ENCODE results near the gene SAMM50.

SAMM50 gene

GRCh38 chr22:43988116-43988820 is 33.0 kb downstream of the SAMM50 start:
- Histone ChIP-seq H3K4me3 (ENCODE audit: insufficient read depth in 1 of 2, low read depth in 1 of 2, low read length in 2 of 2) (no peak overlapping the region), H2BK120ac (ENCODE audit: low read depth, low read length) (no peak overlapping the region), H3K27me3 (ENCODE audit: control insufficient read depth in 1 of 2, insufficient read depth in 1 of 2, low read length in 2 of 2) (no peaks in the 10 kb centered on the region), H2BK15ac (ENCODE audit: low read depth, poor library complexity, severe bottlenecking) (no peak overlapping the region), H3K23ac (ENCODE audit: low read length in 2 of 2) (no peak overlapping the region), H2AFZ (ENCODE audit: low read depth, low read length) (no peak overlapping the region), H3K18ac (ENCODE audit: low read depth in 1 of 2, low read length in 2 of 2) (no peak overlapping the region), H3K9me3 (ENCODE audit: control insufficient read depth, low read length) (no peaks in the 10 kb centered on the region), H3K4me1 (ENCODE audit: control insufficient read depth, insufficient read depth, low read depth, low read length) (no peaks in the 10 kb centered on the region), H3K14ac (ENCODE audit: low read length in 2 of 2) (no peak overlapping the region), H2BK5ac (ENCODE audit: low read depth, low read length, poor library complexity, severe bottlenecking) (no peak overlapping the region), H2AK5ac (ENCODE audit: low read length, severe bottlenecking) (no peak overlapping the region), H3K27ac (ENCODE audit: low read length, poor library complexity, severe bottlenecking) (no peak overlapping the region), H3K79me1 (replicated peaks; ENCODE audit: low read length, poor library complexity, severe bottlenecking) (peaks cover 7% of the 10 kb centered on the region), H3K9ac (ENCODE audit: low read length) (no peak overlapping the region), H3K4ac (ENCODE audit: low read depth in 1 of 2, low read length in 2 of 2) (no peak overlapping the region), H3K4me2 (ENCODE audit: low read length, poor library complexity, severe bottlenecking) (no peak overlapping the region), H2BK12ac (ENCODE audit: low read length in 2 of 2) (no peak overlapping the region), H4K8ac (ENCODE audit: low read length) (no peak overlapping the region), H4K91ac (ENCODE audit: low read length) (no peak overlapping the region), H3K36me3 (ENCODE audit: control insufficient read depth in 1 of 2, insufficient read depth in 2 of 2, low read depth in 1 of 2, low read length in 2 of 2) (peaks cover 51 to 83% of the 10 kb centered on the region in 2 experiments)
- WGBS, result 93% methylated on average over 8 of the region's 8 CpGs
- no peak for DNase-seq

- Histone ChIP-seq H3K36me3 (ENCODE audit: control insufficient read depth in 1 of 2, insufficient read depth in 2 of 2, low read depth in 1 of 2, low read length in 2 of 2) (peaks cover 51 to 83% of the 10 kb centered on the region in 2 experiments), H3K4me1 (ENCODE audit: control insufficient read depth, insufficient read depth, low read depth, low read length) (no peaks in the 10 kb centered on the region), H3K79me1 (replicated peaks; ENCODE audit: low read length, poor library complexity, severe bottlenecking) (peaks cover 13% of the 10 kb centered on the region), H4K91ac (ENCODE audit: low read length) (no peak overlapping the region), H4K8ac (ENCODE audit: low read length) (no peak overlapping the region), H3K27ac (ENCODE audit: low read length, poor library complexity, severe bottlenecking) (no peak overlapping the region), H2BK120ac (ENCODE audit: low read depth, low read length) (no peak overlapping the region), H3K4me2 (ENCODE audit: low read length, poor library complexity, severe bottlenecking) (no peak overlapping the region), H3K27me3 (ENCODE audit: control insufficient read depth in 1 of 2, insufficient read depth in 1 of 2, low read length in 2 of 2) (no peaks in the 10 kb centered on the region), H3K9ac (ENCODE audit: low read length) (no peak overlapping the region), H3K4ac (ENCODE audit: low read depth in 1 of 2, low read length in 2 of 2) (no peak overlapping the region), H3K4me3 (ENCODE audit: insufficient read depth in 1 of 2, low read depth in 1 of 2, low read length in 2 of 2) (no peak overlapping the region), H2BK15ac (ENCODE audit: low read depth, poor library complexity, severe bottlenecking) (no peak overlapping the region), H3K23ac (ENCODE audit: low read length in 2 of 2) (no peak overlapping the region), H2AFZ (ENCODE audit: low read depth, low read length) (no peak overlapping the region), H3K9me3 (ENCODE audit: control insufficient read depth, low read length) (no peaks in the 10 kb centered on the region), H2BK5ac (ENCODE audit: low read depth, low read length, poor library complexity, severe bottlenecking) (no peak overlapping the region), H2BK12ac (ENCODE audit: low read length in 2 of 2) (no peak overlapping the region), H2AK5ac (ENCODE audit: low read length, severe bottlenecking) (no peak overlapping the region), H3K18ac (ENCODE audit: low read depth in 1 of 2, low read length in 2 of 2) (no peak overlapping the region), H3K14ac (ENCODE audit: low read length in 2 of 2) (no peak overlapping the region)
- WGBS, result over 99% methylated on average over 6 of the region's 10 CpGs
- no peak for DNase-seq
Observed at GRCh38 chr22:43988960-43989359, 33.7 kb downstream of the SAMM50 start.

- no peak overlapping the region for H2BK12ac ChIP-seq (ENCODE audit: low read length in 2 of 2)
- no peak overlapping the region for H2BK120ac ChIP-seq (ENCODE audit: low read depth, low read length)
- no peak overlapping the region for H3K4me2 ChIP-seq (ENCODE audit: low read length, poor library complexity, severe bottlenecking)
- H3K9me3 ChIP-seq (ENCODE audit: control insufficient read depth, low read length), result no peaks in the 10 kb centered on the region
- no peak overlapping the region for H4K8ac ChIP-seq (ENCODE audit: low read length)
- no peak overlapping the region for H3K4me3 ChIP-seq (ENCODE audit: insufficient read depth in 1 of 2, low read depth in 1 of 2, low read length in 2 of 2)
- peaks cover 56 to 87% of the 10 kb centered on the region in 2 experiments for H3K36me3 ChIP-seq (ENCODE audit: control insufficient read depth in 1 of 2, insufficient read depth in 2 of 2, low read depth in 1 of 2, low read length in 2 of 2)
- H4K91ac ChIP-seq (ENCODE audit: low read length), result no peak overlapping the region
- no peak overlapping the region for H3K23ac ChIP-seq (ENCODE audit: low read length in 2 of 2)
- no peak for DNase-seq
- WGBS, result 90% methylated on average over 11 of the region's 13 CpGs
- H3K9ac ChIP-seq (ENCODE audit: low read length), result no peak overlapping the region
- H2AK5ac ChIP-seq (ENCODE audit: low read length, severe bottlenecking), result no peak overlapping the region
- H3K79me1 ChIP-seq (replicated peaks; ENCODE audit: low read length, poor library complexity, severe bottlenecking), result peaks cover 21% of the 10 kb centered on the region
- H3K27ac ChIP-seq (ENCODE audit: low read length, poor library complexity, severe bottlenecking), result no peak overlapping the region
- H2BK15ac ChIP-seq (ENCODE audit: low read depth, poor library complexity, severe bottlenecking), result no peak overlapping the region
- H3K27me3 ChIP-seq (ENCODE audit: control insufficient read depth in 1 of 2, insufficient read depth in 1 of 2, low read length in 2 of 2), result no peaks in the 10 kb centered on the region
- no peak overlapping the region for H3K14ac ChIP-seq (ENCODE audit: low read length in 2 of 2)
- no peak overlapping the region for H3K18ac ChIP-seq (ENCODE audit: low read depth in 1 of 2, low read length in 2 of 2)
- H2AFZ ChIP-seq (ENCODE audit: low read depth, low read length), result no peak overlapping the region
- H3K4me1 ChIP-seq (ENCODE audit: control insufficient read depth, insufficient read depth, low read depth, low read length), result no peaks in the 10 kb centered on the region
- H2BK5ac ChIP-seq (ENCODE audit: low read depth, low read length, poor library complexity, severe bottlenecking), result no peak overlapping the region
- H3K4ac ChIP-seq (ENCODE audit: low read depth in 1 of 2, low read length in 2 of 2), result no peak overlapping the region
Observed at GRCh38 chr22:43990044-43990443, 34.8 kb downstream of the SAMM50 start.

GRCh38 chr22:43991316-43992020 is 36.2 kb downstream of the SAMM50 start:
- Histone ChIP-seq H2BK120ac (ENCODE audit: low read depth, low read length) (no peak overlapping the region), H2BK5ac (ENCODE audit: low read depth, low read length, poor library complexity, severe bottlenecking) (no peak overlapping the region), H2AK5ac (ENCODE audit: low read length, severe bottlenecking) (no peak overlapping the region), H3K9ac (ENCODE audit: low read length) (no peak overlapping the region), H3K9me3 (ENCODE audit: control insufficient read depth, low read length) (no peaks in the 10 kb centered on the region), H3K18ac (ENCODE audit: low read depth in 1 of 2, low read length in 2 of 2) (no peak overlapping the region), H3K4me2 (ENCODE audit: low read length, poor library complexity, severe bottlenecking) (no peak overlapping the region), H2BK15ac (ENCODE audit: low read depth, poor library complexity, severe bottlenecking) (no peak overlapping the region), H3K79me1 (replicated peaks; ENCODE audit: low read length, poor library complexity, severe bottlenecking) (peaks cover 36% of the 10 kb centered on the region), H3K4ac (ENCODE audit: low read depth in 1 of 2, low read length in 2 of 2) (no peak overlapping the region), H3K27ac (ENCODE audit: low read length, poor library complexity, severe bottlenecking) (no peak overlapping the region), H3K4me3 (ENCODE audit: insufficient read depth in 1 of 2, low read depth in 1 of 2, low read length in 2 of 2) (no peak overlapping the region), H3K36me3 (ENCODE audit: control insufficient read depth in 1 of 2, insufficient read depth in 2 of 2, low read depth in 1 of 2, low read length in 2 of 2) (peaks cover 64 to 90% of the 10 kb centered on the region in 2 experiments), H3K4me1 (ENCODE audit: control insufficient read depth, insufficient read depth, low read depth, low read length) (no peaks in the 10 kb centered on the region), H4K8ac (ENCODE audit: low read length) (no peak overlapping the region), H3K27me3 (ENCODE audit: control insufficient read depth in 1 of 2, insufficient read depth in 1 of 2, low read length in 2 of 2) (no peaks in the 10 kb centered on the region), H2AFZ (ENCODE audit: low read depth, low read length) (no peak overlapping the region), H3K14ac (ENCODE audit: low read length in 2 of 2) (no peak overlapping the region), H4K91ac (ENCODE audit: low read length) (no peak overlapping the region), H2BK12ac (ENCODE audit: low read length in 2 of 2) (no peak overlapping the region), H3K23ac (ENCODE audit: low read length in 2 of 2) (no peak overlapping the region)
- no peak for DNase-seq
- WGBS, result 97% methylated on average over 8 of the region's 11 CpGs

Measured in mesenchymal stem cell (in vitro differentiated cells and primary cell).